Esophagus mucosa (tissue), 1 donor: ENCODE results near the gene HTR4. TPM values are rescaled to one million over a fixed set of nuclear protein-coding genes. Genes with fewer than 3 reads are reported as not detected.
"Not testable (repeated sequence)": the region's sequence is repeated elsewhere in the genome, so short reads cannot be mapped to it uniquely, and the experiment has no call there.

Experiments
- ATAC-seq: fragments of 200-7000 bp; cut with Tn5 transposase; one replicate; pipeline ENCODE4 v1.9.1; 2020
- total RNA-seq: library from RNA; stranded (reverse); gene quantifications from one replicate; pipeline ENCODE4 v1.2.4, GENCODE V29; 2023
- donor health status: DM: yes; HTN: yes; CAD: no.

HTR4 gene, protein sequence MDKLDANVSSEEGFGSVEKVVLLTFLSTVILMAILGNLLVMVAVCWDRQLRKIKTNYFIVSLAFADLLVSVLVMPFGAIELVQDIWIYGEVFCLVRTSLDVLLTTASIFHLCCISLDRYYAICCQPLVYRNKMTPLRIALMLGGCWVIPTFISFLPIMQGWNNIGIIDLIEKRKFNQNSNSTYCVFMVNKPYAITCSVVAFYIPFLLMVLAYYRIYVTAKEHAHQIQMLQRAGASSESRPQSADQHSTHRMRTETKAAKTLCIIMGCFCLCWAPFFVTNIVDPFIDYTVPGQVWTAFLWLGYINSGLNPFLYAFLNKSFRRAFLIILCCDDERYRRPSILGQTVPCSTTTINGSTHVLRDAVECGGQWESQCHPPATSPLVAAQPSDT
- 0.08 TPM for total RNA-seq

- no peak for ATAC-seq
Measured at GRCh38 chr5:148653836-148654781, at the start of gene HTR4. Gene HTR4 (minus strand): TSS chr5:148654527. CDS start chr5:148637014, 17,513 bp downstream.

DNA sequence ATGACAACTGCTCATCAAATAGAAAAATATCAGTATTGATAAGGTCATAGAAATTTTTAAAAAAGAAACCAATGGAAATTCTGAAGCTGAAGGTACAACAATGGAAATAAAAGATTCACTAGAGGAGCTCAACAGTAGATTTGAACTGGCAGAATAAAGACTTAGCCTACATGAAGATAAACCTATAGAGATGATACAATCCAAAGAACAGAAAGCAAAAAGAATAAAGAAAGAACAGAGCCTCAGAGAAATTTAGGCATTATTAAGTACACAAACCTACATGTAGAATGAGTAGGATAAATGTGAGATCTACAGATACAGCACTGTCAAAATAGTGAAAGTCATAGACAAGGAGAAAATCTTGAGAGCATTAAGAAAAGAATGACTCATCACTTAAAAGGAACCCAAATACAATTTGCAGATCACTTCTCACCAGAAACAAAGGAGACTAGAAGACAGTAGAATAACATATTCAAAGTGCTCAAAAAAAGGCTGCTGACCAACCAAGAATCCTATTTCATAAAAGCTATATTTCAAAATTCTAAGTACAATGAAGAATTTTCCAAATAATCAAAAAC lies 47.8 kb upstream of the HTR4 start:
- ATAC-seq = no peak

DNA sequence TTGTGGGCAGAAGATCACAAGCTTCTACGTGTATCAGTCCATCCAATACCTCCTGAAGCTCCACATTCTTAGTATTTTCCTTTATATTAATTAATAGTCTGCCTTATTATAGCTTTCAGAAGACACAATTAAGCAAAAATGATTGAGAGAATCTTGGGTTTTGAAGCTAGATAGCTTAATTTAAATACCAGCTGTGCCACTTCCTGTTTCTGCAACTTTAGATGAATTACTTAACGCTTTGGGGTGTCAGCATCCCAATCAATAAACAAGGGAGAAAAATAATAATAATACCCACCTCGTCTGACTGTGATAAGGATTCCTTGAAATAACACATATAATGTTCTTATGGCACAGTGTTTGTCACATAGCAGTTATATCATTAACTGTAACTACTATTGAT lies 44.7 kb upstream of the HTR4 start:
- no peak for ATAC-seq

GRCh38 chr5:148697809-148698196 lies 43.5 kb upstream of the HTR4 start:
- ATAC-seq = no peak

DNA sequence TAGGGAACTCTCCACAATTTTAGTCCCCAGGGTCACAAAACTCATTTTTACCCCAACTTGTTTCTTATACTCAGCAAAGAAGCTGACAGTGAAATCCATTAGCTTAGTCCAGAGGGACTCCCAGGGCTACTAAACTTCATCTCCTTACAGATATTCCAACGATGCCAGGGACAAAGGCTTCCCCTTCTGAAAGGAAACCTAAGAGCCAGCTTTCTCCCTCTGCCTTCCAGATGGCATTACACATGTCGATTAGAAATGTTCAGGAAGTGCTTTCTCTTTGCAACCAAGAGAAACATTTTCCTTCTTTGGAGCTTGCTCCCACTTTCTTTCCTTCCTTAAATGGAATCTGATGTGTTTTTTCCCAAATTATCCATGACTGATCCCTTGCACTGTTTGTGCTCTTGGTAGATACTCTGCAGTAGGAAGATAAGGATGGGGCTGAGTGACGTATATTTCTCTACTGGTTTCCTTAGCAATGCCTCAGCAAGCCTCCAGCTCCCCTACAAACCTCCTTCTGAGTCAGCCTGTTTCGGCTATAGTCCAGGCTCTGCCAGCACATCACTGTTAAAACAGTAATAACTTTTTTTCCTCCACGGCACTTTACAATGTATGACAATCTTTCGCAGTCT lies 43.0 kb upstream of the HTR4 start:
- ATAC-seq = no peak

GRCh38 chr5:148696187-148697036 lies 42.1 kb upstream of the HTR4 start:
- no peak for ATAC-seq

DNA sequence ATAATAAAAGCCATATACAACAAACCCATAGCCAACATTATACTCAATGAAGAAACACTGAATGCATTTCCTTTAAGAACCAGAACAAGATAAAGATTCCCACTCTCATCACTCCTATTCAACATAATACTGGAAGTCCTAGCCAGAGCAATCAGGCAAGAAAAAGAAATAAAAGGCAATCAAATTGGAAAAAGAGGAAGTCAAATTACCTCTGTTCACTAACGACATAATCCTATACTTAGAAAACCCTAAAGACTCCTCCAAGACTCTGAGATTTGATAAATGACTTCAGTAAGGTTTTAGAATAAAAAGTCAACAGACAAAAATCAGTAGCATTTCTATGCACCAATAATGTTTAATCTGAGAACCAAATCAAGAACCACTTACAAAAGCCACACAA lies 36.6 kb upstream of the HTR4 start:
- no peak for ATAC-seq

GRCh38 chr5:148688787-148689186 lies 34.5 kb upstream of the HTR4 start:
- ATAC-seq = peak; percentile 63

DNA sequence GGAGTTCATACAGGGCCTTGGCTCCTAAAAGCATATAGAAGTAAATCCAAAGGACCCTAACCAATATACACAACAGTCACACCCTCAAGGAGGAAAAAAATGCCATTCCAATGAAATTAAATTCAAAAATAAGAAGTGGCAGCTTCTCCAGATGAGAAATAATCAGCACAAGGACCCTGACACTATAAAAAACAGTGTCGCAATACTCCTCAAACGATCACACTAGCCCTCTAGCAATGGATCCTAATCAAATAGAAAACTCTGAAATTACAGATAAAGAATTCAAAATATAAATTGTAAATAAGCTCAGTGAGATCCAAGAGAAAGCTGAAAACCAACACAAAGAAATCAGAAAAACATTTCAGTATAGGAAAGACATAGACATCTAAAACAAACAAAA lies 33.5 kb upstream of the HTR4 start:
- ATAC-seq = no peak

DNA sequence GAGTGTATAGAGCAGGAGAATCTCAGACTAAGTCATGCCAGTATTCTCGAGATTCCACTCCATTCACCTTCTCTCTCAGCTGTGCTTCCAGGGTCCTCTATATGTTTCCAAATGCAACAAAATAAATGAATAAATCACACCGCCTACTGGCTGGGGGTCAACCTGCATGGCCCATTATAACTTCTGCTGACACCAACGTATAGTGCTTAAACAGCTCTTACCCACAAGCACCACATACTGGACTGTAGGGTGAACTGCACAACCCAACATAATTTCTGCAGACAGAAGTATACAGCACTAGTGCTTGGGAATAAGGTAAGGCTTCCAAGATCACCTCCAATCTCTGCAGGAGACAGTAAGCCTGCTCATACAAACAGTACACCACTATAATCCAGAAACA lies 33.1 kb upstream of the HTR4 start:
- peak; percentile 78 for ATAC-seq

DNA sequence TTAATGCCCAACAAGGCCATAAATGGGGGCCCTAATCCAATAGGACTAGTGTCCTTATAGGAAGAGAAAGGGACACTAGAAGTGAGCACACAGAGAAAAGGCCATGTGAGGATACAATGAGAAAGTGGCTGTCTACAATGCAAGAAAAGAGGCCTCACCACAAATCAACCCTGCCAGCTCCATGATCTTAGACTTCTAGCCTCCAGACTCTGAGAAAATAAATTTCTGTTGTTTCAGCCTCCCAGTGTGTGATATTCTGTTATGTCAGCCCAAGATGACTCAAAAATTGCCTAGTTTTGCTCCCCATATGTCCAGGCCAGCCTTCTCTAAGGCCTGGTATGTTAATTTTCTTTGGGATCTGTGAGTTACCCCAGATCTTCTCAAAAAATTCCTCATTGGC lies 32.3 kb upstream of the HTR4 start:
- ATAC-seq = no peak

DNA sequence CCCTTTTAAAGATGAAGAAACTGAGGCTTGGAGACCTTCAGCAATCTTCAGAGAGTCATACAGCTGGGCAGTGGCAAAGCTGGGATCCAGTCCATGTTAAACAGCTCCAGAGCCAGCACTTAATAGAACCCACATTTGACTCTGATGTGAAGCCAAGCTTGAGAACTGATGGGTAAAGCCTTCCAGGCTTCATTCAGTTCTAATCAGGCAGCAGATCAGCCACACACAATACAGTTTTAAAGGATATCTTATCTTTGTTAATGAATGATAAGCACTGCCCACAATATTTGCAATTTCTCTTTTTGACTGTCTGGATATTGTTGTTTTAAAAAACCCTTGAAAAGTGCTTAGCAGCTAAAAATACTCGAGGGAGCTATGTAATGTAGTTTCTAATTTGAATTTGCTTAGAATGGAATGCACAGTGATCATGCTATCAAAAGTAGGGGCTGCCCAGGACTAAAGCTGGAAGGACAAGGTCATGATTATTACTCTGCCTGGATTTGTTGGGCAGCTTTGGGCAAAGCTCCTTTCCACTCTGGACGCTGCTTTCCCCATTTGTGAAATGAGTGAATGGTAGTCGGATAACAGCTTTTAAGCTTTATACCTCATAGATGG lies 31.3 kb upstream of the HTR4 start:
- no peak for ATAC-seq

- ATAC-seq = peak; percentile 68
Measured at GRCh38 chr5:148684528-148684927, 30.2 kb upstream of the HTR4 start.

GRCh38 chr5:148683651-148684050 lies 29.3 kb upstream of the HTR4 start:
- no peak for ATAC-seq

GRCh38 chr5:148682058-148683026 lies 28.0 kb upstream of the HTR4 start:
- no peak for ATAC-seq

DNA sequence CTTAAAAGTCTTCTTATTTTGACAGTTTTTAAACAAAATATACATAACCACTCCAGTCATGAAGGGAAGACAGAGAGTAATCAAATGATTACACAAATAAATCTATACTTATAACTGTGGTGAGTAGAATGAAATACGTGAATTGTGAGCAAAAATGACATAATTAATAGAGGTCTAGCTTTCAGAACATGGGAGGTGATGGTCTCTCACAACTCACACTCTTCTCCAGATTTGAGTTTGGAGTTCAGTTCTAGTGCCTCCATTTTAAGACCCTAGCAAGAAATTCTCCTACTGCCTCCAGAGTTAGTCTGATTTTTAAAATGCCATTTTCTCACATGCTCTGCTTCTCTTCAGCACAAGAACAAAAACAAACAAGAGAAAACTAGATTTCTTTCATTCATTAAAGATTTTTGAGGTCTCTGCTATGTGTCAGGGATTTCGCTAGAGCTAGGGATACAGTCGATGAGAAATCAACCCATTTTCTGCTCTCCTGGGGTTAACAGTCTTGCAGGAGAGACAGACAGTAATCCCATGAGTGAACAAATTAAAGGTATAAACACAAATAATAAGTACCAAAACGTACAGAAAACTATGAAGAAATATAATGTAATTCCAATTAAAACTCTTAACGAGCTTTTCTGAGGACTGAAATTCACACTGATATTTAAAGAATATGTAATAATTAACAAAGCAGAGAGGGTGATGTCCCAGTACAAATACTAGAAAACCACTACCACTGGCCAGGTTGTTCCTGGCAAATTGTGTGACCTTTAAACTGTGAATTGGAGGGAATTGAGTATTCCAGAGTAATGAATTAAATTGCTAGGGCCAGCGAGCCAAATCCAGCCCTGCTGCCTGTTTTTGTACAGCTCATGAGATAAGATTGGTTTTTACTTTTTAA lies 27.1 kb upstream of the HTR4 start:
- ATAC-seq = no peak

- not testable (repeated sequence) for ATAC-seq
Measured at GRCh38 chr5:148673704-148674103, 19.4 kb upstream of the HTR4 start.

DNA sequence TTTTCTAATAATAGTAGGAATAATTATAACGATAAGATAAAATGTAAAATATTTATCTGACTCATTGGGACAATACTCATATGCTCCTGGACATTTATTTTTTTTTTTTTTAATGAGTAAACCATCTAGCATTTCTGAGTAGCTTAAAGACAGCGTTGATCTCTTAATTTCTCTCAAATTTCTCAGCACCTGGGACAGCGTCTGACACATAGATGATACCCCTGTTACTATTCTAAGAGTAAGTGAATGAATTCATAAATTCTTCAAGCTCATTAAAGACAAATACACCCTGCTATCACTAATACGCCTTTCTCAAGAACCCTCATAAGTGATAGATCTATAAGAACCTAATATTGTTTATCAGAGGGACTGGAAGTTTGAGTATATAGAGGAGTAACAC lies 12.0 kb upstream of the HTR4 start:
- no peak for ATAC-seq

GRCh38 chr5:148665431-148665830 lies 11.1 kb upstream of the HTR4 start:
- no peak for ATAC-seq
